ENCODE data around the gene PDC. TPM values are rescaled to one million over a fixed set of nuclear protein-coding genes. Genes with fewer than 3 reads are reported as not detected.

Gene PDC
- total RNA-seq, 1 experiment from 2014 or later = not detected

DNA sequence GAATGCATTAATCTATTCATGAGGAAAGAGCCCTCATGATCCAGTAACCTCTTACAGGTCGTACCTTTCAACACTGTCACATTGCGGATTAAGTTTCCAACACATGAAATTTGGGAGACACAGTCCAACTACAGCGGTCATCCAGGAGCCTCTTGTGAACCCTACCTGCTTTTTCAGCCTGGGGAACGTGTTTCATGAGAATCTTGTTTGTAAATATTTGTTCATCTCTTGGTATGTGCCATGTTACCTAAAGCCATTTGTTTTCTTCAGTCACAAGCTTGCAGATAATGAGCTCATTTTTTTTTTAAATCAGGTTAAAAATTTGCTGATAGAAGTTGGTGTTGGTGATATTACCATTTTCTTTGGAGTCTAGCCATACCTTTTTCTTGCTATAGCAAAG is 37.2 kb upstream of the PDC start:
- no peaks in the 10 kb centered on the region for H3K4me1 ChIP-seq (ENCODE audit: control insufficient read depth, insufficient read depth, low read length)
- ATAC-seq (no peak), DNase-seq (ENCODE audit: low read depth, low spot score) (no peak)
- H3K36me3 ChIP-seq (ENCODE audit: control insufficient read depth, insufficient read depth, low read length) = no peaks in the 10 kb centered on the region
- no TSS peak for BruUV-seq (replicated peaks)
- ChIA-PET POLR2A (no interaction called here), CTCF (no interaction called here)
- H3K4me3 ChIP-seq (ENCODE audit: low read depth in 2 of 2, low read length in 2 of 2) = no peak overlapping the region
- TF ChIP-seq, protein P1, sequence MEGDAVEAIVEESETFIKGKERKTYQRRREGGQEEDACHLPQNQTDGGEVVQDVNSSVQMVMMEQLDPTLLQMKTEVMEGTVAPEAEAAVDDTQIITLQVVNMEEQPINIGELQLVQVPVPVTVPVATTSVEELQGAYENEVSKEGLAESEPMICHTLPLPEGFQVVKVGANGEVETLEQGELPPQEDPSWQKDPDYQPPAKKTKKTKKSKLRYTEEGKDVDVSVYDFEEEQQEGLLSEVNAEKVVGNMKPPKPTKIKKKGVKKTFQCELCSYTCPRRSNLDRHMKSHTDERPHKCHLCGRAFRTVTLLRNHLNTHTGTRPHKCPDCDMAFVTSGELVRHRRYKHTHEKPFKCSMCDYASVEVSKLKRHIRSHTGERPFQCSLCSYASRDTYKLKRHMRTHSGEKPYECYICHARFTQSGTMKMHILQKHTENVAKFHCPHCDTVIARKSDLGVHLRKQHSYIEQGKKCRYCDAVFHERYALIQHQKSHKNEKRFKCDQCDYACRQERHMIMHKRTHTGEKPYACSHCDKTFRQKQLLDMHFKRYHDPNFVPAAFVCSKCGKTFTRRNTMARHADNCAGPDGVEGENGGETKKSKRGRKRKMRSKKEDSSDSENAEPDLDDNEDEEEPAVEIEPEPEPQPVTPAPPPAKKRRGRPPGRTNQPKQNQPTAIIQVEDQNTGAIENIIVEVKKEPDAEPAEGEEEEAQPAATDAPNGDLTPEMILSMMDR (IDR thresholded peaks at IDR 0.05) = no peak
- TF ChIP-seq POLR2AphosphoS5 (IDR thresholded peaks at IDR 0.05; ENCODE audit: low read depth, low read length) (no peak), TCF7L2 (IDR thresholded peaks at IDR 0.05; ENCODE audit: low read depth, low read length) (no peak), REST (IDR thresholded peaks at IDR 0.05; ENCODE audit: insufficient read depth in 1 of 2, low read depth in 2 of 2, low read length in 1 of 2) (no peak), SIN3A (IDR thresholded peaks at IDR 0.05; ENCODE audit: borderline replicate concordance, insufficient read depth, low read depth, low read length) (no peak)
- H3K9me3 ChIP-seq (ENCODE audit: control insufficient read depth, insufficient read depth, low read depth, low read length) = no peaks in the 10 kb centered on the region
- intact Hi-C loops (cut with micrococcal nuclease; ENCODE audit: unreplicated experiment) = no loop called here
- in situ Hi-C loops (cut with HindIII; ENCODE audit: low pct_unique_long_range_greater_than_20kb, low sequenced_read_pairs) = no loop called here
- no peak overlapping the region for H3K27ac ChIP-seq (ENCODE audit: low read length)
- no peaks in the 10 kb centered on the region for H3K27me3 ChIP-seq (ENCODE audit: control insufficient read depth, insufficient read depth, low read length)

- no peak overlapping the region for H3K4me3 ChIP-seq (ENCODE audit: low read depth in 2 of 2, low read length in 2 of 2)
- H3K36me3 ChIP-seq (ENCODE audit: control insufficient read depth, insufficient read depth, low read length) = no peaks in the 10 kb centered on the region
- no peaks in the 10 kb centered on the region for H3K9me3 ChIP-seq (ENCODE audit: control insufficient read depth, insufficient read depth, low read depth, low read length)
- no peaks in the 10 kb centered on the region for H3K4me1 ChIP-seq (ENCODE audit: control insufficient read depth, insufficient read depth, low read length)
- BruUV-seq (replicated peaks) = no TSS peak
- ChIA-PET CTCF (no interaction called here), POLR2A (no interaction called here)
- intact Hi-C loops (cut with micrococcal nuclease; ENCODE audit: unreplicated experiment) (no loop called here), in situ Hi-C loops (cut with HindIII; ENCODE audit: low pct_unique_long_range_greater_than_20kb, low sequenced_read_pairs) (no loop called here)
- no peak for DNase-seq (ENCODE audit: low read depth, low spot score)
- ATAC-seq = no peak
- TF ChIP-seq REST (IDR thresholded peaks at IDR 0.05; ENCODE audit: insufficient read depth in 1 of 2, low read depth in 2 of 2, low read length in 1 of 2) (no peak), POLR2AphosphoS5 (IDR thresholded peaks at IDR 0.05; ENCODE audit: low read depth, low read length) (no peak), SIN3A (IDR thresholded peaks at IDR 0.05; ENCODE audit: borderline replicate concordance, insufficient read depth, low read depth, low read length) (no peak), TCF7L2 (IDR thresholded peaks at IDR 0.05; ENCODE audit: low read depth, low read length) (no peak)
- TF ChIP-seq, protein P1 (IDR thresholded peaks at IDR 0.05) = no peak
- no peak overlapping the region for H3K27ac ChIP-seq (ENCODE audit: low read length)
- no peaks in the 10 kb centered on the region for H3K27me3 ChIP-seq (ENCODE audit: control insufficient read depth, insufficient read depth, low read length)
Observed at GRCh38 chr1:186497651-186498050, 36.7 kb upstream of the PDC start.

All from Panc1 (cell line).